Kidney epithelial cell (primary cell): ENCODE results near the gene ADGRF1. TPM values are rescaled to one million over a fixed set of nuclear protein-coding genes. Genes with fewer than 3 reads are reported as not detected.
"Not testable (repeated sequence)": the region's sequence is repeated elsewhere in the genome, so short reads cannot be mapped to it uniquely, and the experiment has no call there.

Source experiments
- DNase-seq: peaks from one replicate; pipeline ENCODE4 v3.0.0-alpha.2; 2010; ENCODE audit warnings: low read depth
- H3K27me3 ChIP-seq: 2 replicates; pipeline ENCODE4 v1.6.0; 2011; ENCODE audit warnings: low read length; ENCODE audit not compliant: control insufficient read depth, insufficient read depth
- H3K36me3 ChIP-seq: 2 replicates; pipeline ENCODE4 v1.5.1; 2011; ENCODE audit warnings: low read length; ENCODE audit not compliant: control insufficient read depth, insufficient read depth
- H3K4me3 ChIP-seq: 2 replicates; pipeline ENCODE4 v1.5.1; 2011; ENCODE audit warnings: low read depth, mild to moderate bottlenecking, control low read depth, low read length
- CTCF ChIP-seq: IDR thresholded peaks from 2 replicates; pipeline ENCODE4 v1.5.1; 2011; ENCODE audit warnings: mild to moderate bottlenecking, moderate library complexity, low read length, control low read depth, inconsistent platforms; ENCODE audit not compliant: insufficient read depth, poor library complexity, severe bottlenecking
- total RNA-seq: library from RNA; depleted of rRNA; stranded (reverse); fragments of >200 nt; gene quantifications from 2 replicates; pipeline ENCODE4 v1.2.3, GENCODE V29; 2015

The ADGRF1 gene
- 5.3 and 8.8 TPM in 2 replicates for total RNA-seq

- Histone ChIP-seq H3K27me3 (no peaks in the 10 kb centered on the region), H3K4me3 (no peak within 1 kb of the TSS), H3K36me3 (no peaks in the 10 kb centered on the region)
- TF ChIP-seq CTCF: no peak
- peak; percentile 52 for DNase-seq
Observed at GRCh38 chr6:47042275-47042791, at the start of gene ADGRF1. Gene ADGRF1 (minus strand): TSS chr6:47042332. CDS start chr6:47029061, 13,271 bp downstream.

GRCh38 chr6:47090881-47091280, 48.7 kb upstream of the ADGRF1 start:
- no peak for DNase-seq
- Histone ChIP-seq H3K36me3 (no peaks in the 10 kb centered on the region), H3K4me3 (no peak overlapping the region), H3K27me3 (no peaks in the 10 kb centered on the region)
- TF ChIP-seq CTCF: no peak

GRCh38 chr6:47089473-47089872, 47.3 kb upstream of the ADGRF1 start:
- H3K4me3 ChIP-seq, DNase-seq, H3K27me3 ChIP-seq, H3K36me3 ChIP-seq: not testable (repeated sequence)

GRCh38 chr6:47086051-47086770, 44.1 kb upstream of the ADGRF1 start:
- Histone ChIP-seq H3K4me3 (no peak overlapping the region), H3K36me3 (no peaks in the 10 kb centered on the region), H3K27me3 (no peaks in the 10 kb centered on the region)
- no peak for DNase-seq
- no peak for TF ChIP-seq CTCF

GRCh38 chr6:47084610-47085009, 42.5 kb upstream of the ADGRF1 start:
- Histone ChIP-seq H3K4me3 (no peak overlapping the region), H3K36me3 (no peaks in the 10 kb centered on the region), H3K27me3 (no peaks in the 10 kb centered on the region)
- DNase-seq: no peak
- no peak for TF ChIP-seq CTCF

GRCh38 chr6:47083586-47084047, 41.5 kb upstream of the ADGRF1 start:
- no peak for TF ChIP-seq CTCF
- DNase-seq: no peak
- Histone ChIP-seq H3K27me3 (no peaks in the 10 kb centered on the region), H3K36me3 (no peaks in the 10 kb centered on the region), H3K4me3 (no peak overlapping the region)
